ENCODE measurements around the gene GUCY1A1.

GUCY1A1 gene

DNA sequence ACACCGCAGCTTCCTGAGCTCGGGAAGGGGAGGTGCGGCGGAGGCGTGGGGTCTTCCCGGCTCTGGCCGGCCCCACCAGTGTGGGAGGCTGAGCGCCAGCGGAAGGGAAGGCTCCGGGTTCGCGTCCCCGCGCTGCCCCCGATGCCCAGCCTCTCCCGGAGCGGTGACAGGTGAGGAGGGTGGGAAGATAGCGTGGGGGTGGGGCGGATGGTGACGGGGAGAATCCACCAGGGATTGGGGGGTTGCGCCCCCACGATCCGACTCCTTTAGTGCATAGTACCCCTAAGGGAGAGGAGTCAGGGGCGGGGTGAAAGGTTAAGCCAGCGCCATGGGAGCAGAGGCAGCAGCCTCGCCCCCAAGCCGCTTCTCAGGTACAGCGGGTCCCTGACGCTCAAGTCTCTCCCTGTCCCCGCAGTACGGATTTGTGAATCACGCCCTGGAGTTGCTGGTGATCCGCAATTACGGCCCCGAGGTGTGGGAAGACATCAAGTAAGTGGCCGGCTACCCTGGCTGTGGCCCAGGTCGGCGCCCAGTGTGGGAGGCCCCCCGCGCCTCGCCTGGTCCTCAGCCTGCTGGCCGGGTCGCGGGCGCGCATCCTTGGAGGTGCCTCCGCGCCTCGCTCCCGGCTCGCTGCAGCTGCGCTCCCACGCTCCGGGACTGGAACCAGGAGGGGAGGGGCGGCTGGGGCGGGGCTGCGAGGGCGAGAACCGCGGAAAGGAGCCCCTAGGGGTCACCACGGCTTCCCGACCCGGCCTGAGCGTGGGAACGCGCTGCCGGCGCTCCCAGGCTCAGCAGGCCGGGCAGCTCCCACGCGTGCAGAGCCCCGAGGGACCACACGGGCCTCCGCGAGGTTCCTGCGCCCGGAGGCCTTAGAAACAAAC lies 93.0 kb downstream of the GUCY1A1 start:
- peak overlapping the region; percentile 83 for H3K27ac ChIP-seq
- TF ChIP-seq, protein P1, sequence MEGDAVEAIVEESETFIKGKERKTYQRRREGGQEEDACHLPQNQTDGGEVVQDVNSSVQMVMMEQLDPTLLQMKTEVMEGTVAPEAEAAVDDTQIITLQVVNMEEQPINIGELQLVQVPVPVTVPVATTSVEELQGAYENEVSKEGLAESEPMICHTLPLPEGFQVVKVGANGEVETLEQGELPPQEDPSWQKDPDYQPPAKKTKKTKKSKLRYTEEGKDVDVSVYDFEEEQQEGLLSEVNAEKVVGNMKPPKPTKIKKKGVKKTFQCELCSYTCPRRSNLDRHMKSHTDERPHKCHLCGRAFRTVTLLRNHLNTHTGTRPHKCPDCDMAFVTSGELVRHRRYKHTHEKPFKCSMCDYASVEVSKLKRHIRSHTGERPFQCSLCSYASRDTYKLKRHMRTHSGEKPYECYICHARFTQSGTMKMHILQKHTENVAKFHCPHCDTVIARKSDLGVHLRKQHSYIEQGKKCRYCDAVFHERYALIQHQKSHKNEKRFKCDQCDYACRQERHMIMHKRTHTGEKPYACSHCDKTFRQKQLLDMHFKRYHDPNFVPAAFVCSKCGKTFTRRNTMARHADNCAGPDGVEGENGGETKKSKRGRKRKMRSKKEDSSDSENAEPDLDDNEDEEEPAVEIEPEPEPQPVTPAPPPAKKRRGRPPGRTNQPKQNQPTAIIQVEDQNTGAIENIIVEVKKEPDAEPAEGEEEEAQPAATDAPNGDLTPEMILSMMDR (conservative IDR thresholded peaks at IDR 0.05), result peak; percentile 36

DNA sequence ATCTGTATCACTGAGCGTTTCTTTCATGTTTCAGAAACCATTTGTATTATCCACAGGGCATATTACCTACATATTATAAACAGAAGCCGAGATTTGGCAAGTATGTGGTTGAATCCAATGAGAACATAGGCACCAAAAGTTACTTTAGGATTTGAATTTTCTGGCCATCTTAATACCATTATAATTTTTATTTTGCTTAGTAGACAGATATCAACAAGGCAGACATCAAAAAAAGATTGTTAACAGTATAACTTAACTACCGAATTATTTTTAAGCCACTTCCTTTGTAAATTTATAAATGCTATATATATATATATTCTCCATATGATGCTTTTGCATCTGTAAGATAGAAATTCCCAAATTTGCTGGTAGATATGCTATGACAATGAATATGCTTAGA lies 94.4 kb downstream of the GUCY1A1 start:
- TF ChIP-seq, protein P1 (conservative IDR thresholded peaks at IDR 0.05), result no peak

DNA sequence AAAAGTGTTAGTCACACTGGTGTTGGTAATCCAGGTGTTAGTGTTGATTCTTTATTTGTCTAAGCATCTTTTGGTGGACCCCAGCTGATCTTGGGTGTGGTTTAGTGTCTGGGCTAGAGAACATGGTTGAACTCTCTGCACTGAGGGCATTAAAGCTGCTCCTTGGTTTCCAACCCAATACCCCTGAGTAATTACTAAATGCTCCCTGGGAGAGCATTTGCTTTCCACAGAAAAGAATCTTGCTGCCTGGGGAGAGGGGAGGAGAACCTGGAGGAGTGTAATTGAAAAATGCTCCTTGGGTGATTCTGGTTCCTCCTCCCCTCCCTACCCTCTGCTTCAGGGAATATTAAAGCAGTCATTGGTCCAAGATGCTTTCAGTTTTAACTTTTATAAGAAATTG lies 95.3 kb downstream of the GUCY1A1 start:
- H3K27ac ChIP-seq, result no peak overlapping the region
- TF ChIP-seq, protein P1 (conservative IDR thresholded peaks at IDR 0.05), result no peak

More for the DNA sequence above, 94.4 kb downstream of the GUCY1A1 start:
- H3K27ac ChIP-seq, result no peak overlapping the region

DNA sequence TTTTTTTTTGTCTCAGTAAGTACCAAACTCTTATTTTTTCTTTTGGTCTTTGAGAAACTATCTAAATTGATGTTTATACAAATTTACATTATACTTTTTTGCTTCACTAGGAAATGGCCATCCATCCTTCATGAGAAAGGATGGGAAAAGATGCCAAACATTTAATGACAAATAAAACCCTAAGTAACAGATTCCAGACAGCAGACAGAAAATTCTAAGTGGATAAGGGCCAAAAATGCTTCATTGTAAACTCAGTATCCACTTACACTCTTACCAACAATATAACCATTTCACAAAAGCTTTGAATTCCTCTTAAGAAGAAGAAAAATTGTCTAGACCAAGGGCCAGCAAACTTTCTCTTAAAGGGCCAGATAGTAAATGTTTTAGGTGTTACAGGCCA lies 95.7 kb downstream of the GUCY1A1 start:
- TF ChIP-seq, protein P1 (conservative IDR thresholded peaks at IDR 0.05), result no peak
- no peak overlapping the region for H3K27ac ChIP-seq

DNA sequence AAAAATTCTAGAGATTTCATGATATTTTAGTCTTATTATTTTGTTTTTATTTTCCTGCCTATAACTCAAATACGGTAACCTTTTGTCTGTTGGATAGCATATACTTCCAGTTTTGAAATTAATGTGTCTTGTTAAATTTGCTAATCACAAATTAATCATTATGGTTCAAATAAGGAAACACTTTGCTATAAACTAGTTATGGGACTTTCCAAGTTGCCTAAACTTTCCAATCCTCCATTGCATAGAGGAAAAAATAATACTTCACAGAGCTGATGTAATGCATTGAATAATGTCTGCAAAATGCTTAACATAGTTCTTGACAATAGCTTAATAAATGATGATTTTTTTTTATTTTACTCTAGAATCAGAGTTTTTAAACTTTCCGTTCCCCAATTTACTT lies 96.9 kb downstream of the GUCY1A1 start:
- TF ChIP-seq, protein P1 (conservative IDR thresholded peaks at IDR 0.05), result no peak
- H3K27ac ChIP-seq, result no peak overlapping the region

DNA sequence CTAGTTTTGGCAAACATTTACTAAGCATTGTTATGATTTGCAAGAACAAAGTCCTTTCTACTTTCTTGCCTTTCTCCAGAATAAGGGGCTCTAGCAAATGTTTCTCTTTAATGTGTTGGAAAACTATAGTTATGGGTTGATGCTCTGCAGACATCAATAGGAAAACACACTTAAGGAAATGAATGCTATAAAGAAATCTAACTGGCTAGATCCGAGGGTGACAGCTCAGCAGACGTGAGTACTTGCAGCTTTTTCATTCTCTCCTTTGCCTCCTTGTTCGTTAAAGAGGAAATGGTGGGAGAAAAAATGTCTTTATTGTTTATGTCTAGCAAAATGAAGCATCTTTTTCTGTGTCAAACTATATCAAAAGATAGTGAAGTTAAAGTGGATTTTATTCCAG lies 98.5 kb downstream of the GUCY1A1 start:
- no peak overlapping the region for H3K27ac ChIP-seq
- TF ChIP-seq, protein P1 (conservative IDR thresholded peaks at IDR 0.05), result no peak

DNA sequence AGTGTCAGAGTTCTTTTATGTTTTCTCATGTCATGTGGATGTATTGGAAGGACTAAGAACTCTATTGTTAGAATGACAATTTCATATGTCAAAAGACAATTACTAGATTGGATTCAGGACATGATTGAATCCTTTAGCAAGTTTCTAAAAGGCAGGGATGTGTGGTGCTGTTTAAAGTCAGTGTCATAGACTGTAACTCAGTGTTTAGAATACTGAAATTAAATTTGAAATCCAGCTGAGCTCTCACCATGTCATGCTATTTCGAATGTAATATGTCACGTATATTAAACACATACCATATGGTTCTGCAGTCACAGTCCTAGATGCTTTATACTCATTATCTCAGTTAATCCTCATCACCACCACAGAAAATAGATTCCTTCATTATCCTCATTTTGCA lies 100.0 kb downstream of the GUCY1A1 start:
- TF ChIP-seq, protein P1 (conservative IDR thresholded peaks at IDR 0.05), result no peak
- H3K27ac ChIP-seq, result no peak overlapping the region

Measured in VCaP (cell line).